GM21576 (cell line): ENCODE data around the gene DLX4.

Experiments
- ATAC-seq: cut with Tn5 transposase; IDR thresholded peaks from one replicate; pipeline ENCODE4 v1.9.1; 2021; ENCODE audit warnings: mild to moderate bottlenecking, moderate library complexity; ENCODE audit not compliant: unreplicated experiment

Gene DLX4

GRCh38 chr17:49985310-49985990, 16.5 kb downstream of the DLX4 start:
- no peak for ATAC-seq

GRCh38 chr17:49986396-49987289, 17.7 kb downstream of the DLX4 start:
- no peak for ATAC-seq

GRCh38 chr17:49987290-49987585, 18.2 kb downstream of the DLX4 start:
- ATAC-seq = no peak

GRCh38 chr17:49987681-49988441, 18.9 kb downstream of the DLX4 start:
- ATAC-seq = no peak

GRCh38 chr17:49989518-49989880, 20.5 kb downstream of the DLX4 start:
- ATAC-seq = no peak

GRCh38 chr17:49990331-49990730, 21.3 kb downstream of the DLX4 start:
- ATAC-seq = no peak

DNA sequence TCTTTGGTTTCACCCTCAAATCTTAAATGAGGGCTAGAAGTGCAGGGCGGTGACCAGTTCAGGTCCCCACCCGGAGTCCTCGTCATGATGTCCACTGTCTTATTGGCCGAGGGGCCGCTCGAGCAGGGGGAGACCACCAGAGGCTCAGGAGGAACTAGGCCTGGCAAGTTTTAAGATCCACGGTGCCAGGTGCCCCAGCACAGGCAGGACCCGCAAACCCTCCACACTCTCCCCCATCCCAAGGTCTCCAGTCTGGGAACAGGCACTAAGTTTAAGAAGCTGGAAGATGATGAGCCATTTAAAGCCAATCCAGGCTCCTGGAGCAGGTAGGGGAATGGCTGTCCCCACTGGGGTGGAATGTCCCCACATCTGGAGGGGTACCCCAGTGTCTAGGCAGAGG, 21.9 kb downstream of the DLX4 start:
- no peak for ATAC-seq

DNA sequence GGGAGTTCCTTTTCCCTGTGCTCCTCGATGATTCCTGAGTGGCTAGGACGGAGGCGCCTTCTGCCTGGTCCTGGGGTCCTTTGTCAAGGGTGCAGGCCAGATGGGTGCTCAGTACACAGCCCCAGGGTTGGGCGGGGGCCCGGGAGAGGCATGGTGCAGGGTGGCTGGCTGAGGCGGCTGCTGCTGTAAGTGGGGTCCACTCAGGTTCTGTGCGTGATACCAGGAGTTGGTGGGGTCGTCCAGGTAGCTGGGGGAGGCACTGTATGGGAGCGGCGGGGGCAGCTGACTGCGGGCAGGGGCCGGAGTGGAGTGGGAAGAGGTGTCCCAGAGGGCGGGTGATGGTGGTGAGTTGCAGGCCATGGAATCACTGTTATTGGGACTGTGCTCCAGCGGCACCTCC, 22.4 kb downstream of the DLX4 start:
- no peak for ATAC-seq

GRCh38 chr17:49992191-49992932, 23.4 kb downstream of the DLX4 start:
- ATAC-seq = no peak

DNA sequence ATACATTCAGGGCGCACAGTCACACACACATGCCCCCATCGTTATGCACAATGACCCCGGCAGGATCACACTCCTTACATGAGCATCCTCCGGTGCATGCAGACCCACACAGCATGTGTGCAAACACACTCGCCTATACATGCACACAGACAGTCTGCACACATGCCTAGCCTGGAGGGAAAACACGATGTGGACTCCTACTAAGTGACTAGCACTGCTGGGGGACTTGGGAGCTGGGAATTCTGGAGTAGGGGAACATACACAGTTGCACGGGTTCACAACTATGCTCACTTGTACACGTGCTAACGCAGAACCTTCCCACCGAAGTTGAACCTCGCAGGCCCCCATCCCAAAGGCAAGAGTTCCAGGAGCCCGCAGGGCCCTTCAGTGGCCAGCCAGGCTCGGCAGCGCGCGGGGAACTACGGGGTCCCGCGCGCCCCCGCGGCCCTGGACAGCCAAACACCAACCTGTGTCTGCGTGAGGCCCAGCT, 24.0 kb downstream of the DLX4 start:
- no peak for ATAC-seq

- no peak for ATAC-seq
Observed at GRCh38 chr17:49993423-49994060, 24.6 kb downstream of the DLX4 start.

DNA sequence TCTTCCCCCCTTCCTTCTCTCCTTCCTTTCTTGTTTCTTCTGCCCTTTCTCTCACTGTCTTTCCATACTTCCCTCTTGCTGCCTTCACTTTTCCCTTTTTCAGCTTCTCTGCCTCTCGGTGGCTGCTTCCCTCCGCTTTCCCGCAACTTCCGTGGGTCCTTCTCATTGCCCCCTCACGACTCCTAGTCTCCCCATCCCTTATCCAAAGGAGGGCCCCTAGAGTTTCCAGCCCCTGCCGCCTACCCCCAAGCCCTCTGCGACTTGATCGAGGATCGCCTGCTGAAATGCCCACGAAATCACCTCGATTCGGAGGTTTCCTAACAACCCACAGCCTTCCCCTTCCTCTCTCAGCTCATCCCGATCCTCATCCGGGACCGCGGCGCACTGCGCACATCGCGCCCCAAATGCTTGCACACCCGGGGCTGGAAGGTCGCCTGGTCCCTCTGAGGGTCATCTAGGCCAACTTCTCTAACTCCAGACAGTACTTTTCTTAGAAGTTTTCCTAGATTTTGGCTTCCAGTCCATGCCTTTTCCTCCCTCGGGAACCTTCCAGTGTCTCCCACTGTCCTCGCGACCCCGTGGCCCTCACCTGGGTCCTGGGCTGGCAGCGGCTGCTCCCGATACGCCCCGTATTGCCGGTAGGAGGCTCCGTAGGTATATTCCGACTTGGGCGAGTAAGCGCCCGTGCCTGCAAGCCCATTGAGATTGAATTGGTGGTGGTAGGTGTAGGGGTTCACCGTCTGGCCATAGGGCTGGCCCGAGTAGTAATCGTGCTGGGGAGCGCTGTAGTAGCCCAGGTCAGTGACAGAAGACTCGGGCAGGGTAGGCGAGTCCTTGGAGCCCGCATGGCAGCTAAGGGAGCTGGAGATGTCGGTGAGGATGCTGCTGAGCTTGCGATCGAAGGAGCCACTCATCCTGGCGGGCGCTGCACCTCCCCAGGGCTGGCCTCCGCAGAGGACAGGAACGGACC, 25.4 kb downstream of the DLX4 start:
- ATAC-seq = no peak

- ATAC-seq = no peak
Observed at GRCh38 chr17:49995055-49995738, 26.2 kb downstream of the DLX4 start, which contains the start of gene DLX3. Gene DLX3 (minus strand): TSS chr17:49995224. CDS start chr17:49994998, 226 bp downstream.

GRCh38 chr17:49996121-49996494, 27.1 kb downstream of the DLX4 start:
- no peak for ATAC-seq

GRCh38 chr17:49996495-49997300, 27.7 kb downstream of the DLX4 start:
- ATAC-seq = no peak

DNA sequence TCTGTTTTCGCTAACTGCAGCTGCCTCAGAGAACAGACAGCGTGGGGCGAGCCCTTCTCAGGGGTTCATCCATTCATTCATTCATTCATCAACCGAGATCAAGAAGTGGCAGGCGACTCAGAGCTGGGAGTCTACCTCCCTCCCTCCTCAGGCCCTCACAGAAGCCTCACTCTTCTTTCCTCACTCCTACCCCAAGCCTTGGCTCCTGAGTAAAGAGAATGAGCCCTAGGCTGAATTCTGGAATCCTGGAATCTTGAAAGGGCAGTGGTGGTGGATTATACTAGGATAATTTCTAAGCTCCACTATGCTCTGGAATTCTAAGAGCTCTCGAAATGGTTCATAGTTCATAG, 28.3 kb downstream of the DLX4 start:
- ATAC-seq = no peak

DNA sequence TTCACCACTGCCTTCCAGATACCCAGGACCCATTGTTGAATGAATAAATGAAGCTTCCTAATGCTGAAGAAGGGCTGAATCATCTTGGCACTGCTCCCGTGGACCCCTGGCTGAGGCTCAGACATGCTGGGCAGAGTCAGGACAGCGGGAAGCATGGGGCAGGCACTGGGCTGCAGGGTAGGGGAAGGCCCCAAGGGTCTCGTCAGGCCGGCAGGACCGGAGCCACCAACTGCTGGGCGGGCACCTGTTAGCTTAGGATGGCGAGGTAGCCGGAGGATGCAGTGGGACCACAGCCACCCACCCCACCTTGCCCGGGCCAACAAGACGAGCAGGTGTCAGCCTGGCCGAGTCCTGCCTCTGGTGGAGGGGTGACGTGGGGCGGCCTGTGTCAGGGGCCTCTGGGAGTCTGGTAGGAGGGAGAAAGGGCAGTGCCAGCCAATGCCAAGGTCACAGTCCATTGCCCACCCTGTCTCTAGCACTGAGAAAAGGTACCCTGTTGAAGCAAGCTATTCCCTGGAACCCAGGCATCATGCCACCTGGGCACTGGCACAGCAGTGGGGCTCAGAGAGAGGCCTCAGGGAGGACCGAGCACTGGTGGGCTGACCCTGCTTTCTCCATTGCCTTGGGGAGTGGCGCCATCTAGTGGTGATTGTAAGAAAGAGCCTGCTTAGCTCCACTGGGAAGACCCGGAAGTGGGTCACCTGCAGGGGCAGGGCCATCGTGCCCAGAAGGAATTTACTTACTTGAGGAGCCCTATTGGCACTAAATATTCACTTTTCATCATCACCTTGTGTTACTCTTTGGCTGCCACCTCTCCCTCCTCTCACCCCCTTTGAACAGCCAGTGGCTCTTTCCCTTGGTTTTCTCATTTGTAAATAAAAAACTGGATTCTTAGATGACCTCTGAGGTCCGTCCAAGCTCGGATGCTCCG, 29.0 kb downstream of the DLX4 start:
- no peak for ATAC-seq
